HCT116 (cell line): ENCODE data around the gene TROAP. TPM values are rescaled to one million over a fixed set of nuclear protein-coding genes. Genes with fewer than 3 reads are reported as not detected.

Source experiments
- ATAC-seq: fragments of 200-7000 bp; cut with Tn5 transposase; 2 replicates; pipeline ENCODE4 v1.9.1; 2020; ENCODE audit warnings: mild to moderate bottlenecking, moderate library complexity
- BruUV-seq: library from RNA; stranded (reverse); fragments of 400-500 nt; replicated peaks from 2 replicates; lab custom pipeline; 2021; lab: Mats Ljungman, UMichigan
- CTCF ChIA-PET: fragments of 300-600 bp; sonication (Branson Sonifier 250); formaldehyde crosslinking; loops from one replicate; lab custom pipeline; 2021; ENCODE audit warnings: antibody characterized with exemption; lab: Charles Lee
- POLR2A ChIA-PET: fragments of 300-600, 350-600 bp; sonication (Branson Sonifier 250); formaldehyde crosslinking; loops from one replicate; lab custom pipeline; 2021; ENCODE audit warnings: antibody characterized with exemption; lab: Charles Lee
- RAD21 ChIA-PET, 2 experiments: fragments of 300-600 bp; sonication (Branson Sonifier 250); formaldehyde crosslinking; loops; one replicate each; lab custom pipeline; 2023; ENCODE audit warnings: low total read pairs in 2 of 2; ENCODE audit not compliant: uncharacterized antibody in 2 of 2, unreplicated experiment in 2 of 2, low non-redundant PET in 1 of 2; lab: Charles Lee
- DNase-seq: peaks from one replicate; pipeline ENCODE4 v3.0.0-alpha.2; 2010; ENCODE audit warnings: low read depth, low spot score
- H2AFZ ChIP-seq: fragments of 200-600 bp; shearing (Covaris generic), sonication (generic); 2 replicates; pipeline ENCODE4 v1.6.1; 2017; ENCODE audit warnings: low read depth, mixed run types, mixed read lengths, antibody characterized with exemption, low read length; ENCODE audit not compliant: poor library complexity, severe bottlenecking
- H3K27ac ChIP-seq: 2 replicates; pipeline ENCODE4 v1.5.1; 2012; ENCODE audit warnings: low read depth, low read length
- H3K27me3 ChIP-seq: fragments of 200-600 bp; sonication (generic); 2 replicates; pipeline ENCODE4 v1.6.1; 2016; ENCODE audit warnings: mixed run types, low read length, mixed read lengths; ENCODE audit not compliant: insufficient read depth
- H3K36me3 ChIP-seq, 2 experiments: fragments of 200-500 bp in 1 of 2; fragments of 200-600 bp in 1 of 2; sonication (Bioruptor generic) in 1 of 2; sonication (generic) in 1 of 2; 2 replicates each; pipeline versions ENCODE4 v1.5.1 to v1.6.1; 2014 to 2016; ENCODE audit warnings: low read length in 2 of 2, inconsistent platforms in 1 of 2, mixed read lengths in 1 of 2, mixed run types in 1 of 2; ENCODE audit not compliant: insufficient read depth in 2 of 2, control insufficient read depth in 1 of 2
- H3K4me1 ChIP-seq, 2 experiments: fragments of 200-600 bp in 1 of 2; sonication (generic) in 1 of 2; 2 replicates each; pipeline versions ENCODE4 v1.5.1 to v1.6.1; 2012 to 2017; ENCODE audit warnings: low read length in 2 of 2, inconsistent platforms in 1 of 2, mild to moderate bottlenecking in 1 of 2, mixed read lengths in 1 of 2, mixed run types in 1 of 2, moderate library complexity in 1 of 2; ENCODE audit not compliant: insufficient read depth in 2 of 2, control insufficient read depth in 1 of 2
- H3K4me2 ChIP-seq: fragments of 200-600 bp; sonication (generic); 2 replicates; pipeline ENCODE4 v1.6.1; 2017; ENCODE audit warnings: mixed run types, low read length, mixed read lengths
- H3K4me3 ChIP-seq, 2 experiments: fragments of 200-600 bp in 1 of 2; sonication (generic) in 1 of 2; replicated peaks in 1 of 2; 2 replicates each; pipeline ENCODE4 v1.5.1; 2011 to 2016; ENCODE audit warnings: low read length in 2 of 2, control low read depth in 1 of 2, low read depth in 1 of 2, mild to moderate bottlenecking in 1 of 2, mixed read lengths in 1 of 2, mixed run types in 1 of 2
- H3K79me2 ChIP-seq: fragments of 200-600 bp; sonication (generic); 2 replicates; pipeline ENCODE4 v1.6.1; 2017; ENCODE audit warnings: mild to moderate bottlenecking, mixed run types, low read length, moderate library complexity, mixed read lengths; ENCODE audit not compliant: insufficient read depth
- H3K9ac ChIP-seq: fragments of 200-600 bp; sonication (generic); 2 replicates; pipeline ENCODE4 v1.6.1; 2016; ENCODE audit warnings: low read length, mixed read lengths
- H3K9me2 ChIP-seq: fragments of 200-600 bp; sonication (generic), shearing (Covaris generic); 2 replicates; pipeline ENCODE4 v1.6.1; 2017; ENCODE audit warnings: mixed run types, mild to moderate bottlenecking, moderate library complexity; ENCODE audit not compliant: insufficient read depth
- H3K9me3 ChIP-seq, 2 experiments: fragments of 200-500 bp in 1 of 2; fragments of 200-600 bp in 1 of 2; sonication (Bioruptor generic) in 1 of 2; sonication (generic) in 1 of 2; 2 replicates each; pipeline ENCODE4 v1.6.1; 2014 to 2017; ENCODE audit warnings: low read length in 2 of 2, mixed read lengths in 2 of 2, inconsistent platforms in 1 of 2, low read depth in 1 of 2, mild to moderate bottlenecking in 1 of 2, mixed run types in 1 of 2, moderate library complexity in 1 of 2; ENCODE audit not compliant: control insufficient read depth in 1 of 2, insufficient read depth in 1 of 2
- H4K20me1 ChIP-seq: fragments of 200-600 bp; sonication (generic), shearing (Covaris generic); 2 replicates; pipeline ENCODE4 v1.6.1; 2017; ENCODE audit warnings: mixed run types, mild to moderate bottlenecking, moderate library complexity; ENCODE audit not compliant: insufficient read depth
- ATF3 ChIP-seq: IDR thresholded peaks from 2 replicates; pipeline ENCODE4 v1.6.1; 2012
- CBX3 ChIP-seq: IDR thresholded peaks from 2 replicates; pipeline ENCODE4 v1.6.1; 2012; ENCODE audit warnings: low read depth
- CEBPB ChIP-seq: IDR thresholded peaks from 2 replicates; pipeline ENCODE4 v1.6.1; 2012; ENCODE audit warnings: low read depth
- EZH2phosphoT487 ChIP-seq: fragments of 200-600 bp; IDR thresholded peaks from 2 replicates; pipeline ENCODE4 v1.6.1; 2018; ENCODE audit warnings: antibody characterized with exemption, borderline replicate concordance
- FOSL1 ChIP-seq: IDR thresholded peaks from 2 replicates; pipeline ENCODE4 v1.6.1; 2012; ENCODE audit warnings: low read depth
- JUND ChIP-seq: IDR thresholded peaks from 2 replicates; pipeline ENCODE4 v1.6.1; 2012
- MAX ChIP-seq: IDR thresholded peaks from 2 replicates; pipeline ENCODE4 v1.6.1; 2012
- POLR2AphosphoS5 ChIP-seq: IDR thresholded peaks from 2 replicates; pipeline ENCODE4 v1.6.1; 2011; ENCODE audit warnings: mild to moderate bottlenecking, low read depth, low read length, moderate library complexity
- SIN3A ChIP-seq: IDR thresholded peaks from 2 replicates; pipeline ENCODE4 v1.6.1; 2012; ENCODE audit warnings: low read depth
- SRF ChIP-seq: IDR thresholded peaks from 2 replicates; pipeline ENCODE4 v1.6.1; 2012; ENCODE audit warnings: low read depth
- TCF7L2 ChIP-seq: IDR thresholded peaks from 2 replicates; pipeline ENCODE4 v1.7.0; 2011; ENCODE audit warnings: borderline replicate concordance, inconsistent platforms; ENCODE audit not compliant: insufficient read depth, insufficient read length; ENCODE audit errors: extremely low read depth
- YY1 ChIP-seq: IDR thresholded peaks from 2 replicates; pipeline ENCODE4 v1.6.1; 2011; ENCODE audit warnings: low read length, low read depth, moderate library complexity, mild to moderate bottlenecking; ENCODE audit not compliant: insufficient replicate concordance; ENCODE audit errors: extremely low read depth
- ZBTB33 ChIP-seq: IDR thresholded peaks from 2 replicates; pipeline ENCODE4 v1.6.1; 2011; ENCODE audit warnings: mild to moderate bottlenecking, low read length, moderate library complexity; ENCODE audit not compliant: insufficient replicate concordance; ENCODE audit errors: extremely low read depth
- ZFX ChIP-seq: fragments of 450-650 bp; IDR thresholded peaks from 2 replicates; pipeline ENCODE4 v1.6.1; 2017
- intact Hi-C: fragments of 100-400 bp; cut with micrococcal nuclease; formaldehyde crosslinking; loops from 2 replicates; pipeline ENCODE4 v1.10.0; 2022
- total RNA-seq: library from RNA; stranded (reverse); gene quantifications from one replicate; pipeline ENCODE4 v1.2.1, GENCODE V29; 2021; ENCODE audit not compliant: unreplicated experiment

The TROAP gene
- total RNA-seq, 1 experiment from 2014 or later: 99.1 TPM

- Histone ChIP-seq H3K36me3 (no peaks in the 10 kb centered on the region), H3K9ac (no peak within 1 kb of the TSS), H3K4me2 (no peak within 1 kb of the TSS), H3K9me3 (no peaks in the 10 kb centered on the region), H4K20me1 (no peaks in the 10 kb centered on the region), H3K27ac (no peak within 1 kb of the TSS; the same call in 1 of the 2 replicates), H3K4me1 (peaks cover 10 to 35% of the 10 kb centered on the region in 2 experiments; a peak in 3 of 4 replicates), H3K9me2 (no peaks in the 10 kb centered on the region), H3K79me2 (no peaks in the 10 kb centered on the region), H2AFZ (no peak within 1 kb of the TSS), H3K27me3 (no peaks in the 10 kb centered on the region), H3K4me3 (no peak within 1 kb of the TSS)
- POLR2A ChIA-PET: interaction anchor here (1.6 kb wide), 1 partner anchor 36 kb away, joined by 3 read pairs; no protein-coding TSS in a partner anchor
- CTCF ChIA-PET: interaction anchor here (0.6 to 4.5 kb wide), 5 partner anchors 8 to 163 kb away, joined by 3 to 23 read pairs (median 3); no protein-coding TSS in a partner anchor
- ATAC-seq (no peak), DNase-seq (no peak)
- no TSS peak for BruUV-seq
- intact Hi-C loops: no loop called here
- no peak for TF ChIP-seq ZFX
- TF ChIP-seq CEBPB: no peak
- no peak for TF ChIP-seq FOSL1
- no peak for TF ChIP-seq MAX
- no peak for TF ChIP-seq ZBTB33
- no peak for TF ChIP-seq SIN3A
- no peak for TF ChIP-seq CBX3
- no peak for TF ChIP-seq POLR2AphosphoS5
- no peak for TF ChIP-seq ATF3
- no peak for TF ChIP-seq TCF7L2
- TF ChIP-seq JUND: no peak
- TF ChIP-seq EZH2phosphoT487: no peak
- TF ChIP-seq SRF: no peak
- no peak for TF ChIP-seq YY1
- RAD21 ChIA-PET: no interaction called here
Observed at GRCh38 chr12:49295082-49295936, 27.7 kb upstream of the TROAP start, which contains the start of gene PRPH. Gene PRPH, plus strand, starts transcription at chr12:49295147. Its CDS starts 54 bp downstream, at chr12:49295201.
